Measurements from ENCODE around the gene MEPCE.

The MEPCE gene

GRCh38 chr7:100398239-100398638 lies 31.4 kb upstream of the MEPCE start:
- no peak overlapping the region for H3K4me3 ChIP-seq (ENCODE audit: low read depth, low read length)
- POLR2A ChIA-PET, result no interaction called here
- no peaks in the 10 kb centered on the region for H3K4me1 ChIP-seq (ENCODE audit: control insufficient read depth, insufficient read depth, low read length)
- H3K27ac ChIP-seq (ENCODE audit: extremely low read depth, low read depth, low read length), result no peak overlapping the region
- H3K36me3 ChIP-seq (ENCODE audit: control insufficient read depth in 2 of 2, insufficient read depth in 1 of 2, low read length in 2 of 2), result no peaks in the 10 kb centered on the region
- CTCF ChIA-PET, result interaction anchor here (0.9 to 3.7 kb wide), 2 partner anchors 9 to 22 kb away, joined by 3 to 13 read pairs; no protein-coding TSS in a partner anchor
- TF ChIP-seq ZNF341 (tag by site-specific recombination; IDR thresholded peaks at IDR 0.05; ENCODE audit: low read depth), result peak; percentile 61; the same call in 1 of the 2 replicates
- peak; percentile 33; the same call in 1 of the 2 replicates for TF ChIP-seq ZBTB17 (tag by site-specific recombination; IDR thresholded peaks at IDR 0.05)
- TF ChIP-seq IKZF3 (tag by site-specific recombination; IDR thresholded peaks at IDR 0.05), result no peak
- peak; percentile 65; the same call in 1 of the 2 replicates for TF ChIP-seq PRDM1 (tag by site-specific recombination; IDR thresholded peaks at IDR 0.05)
- H3K9me3 ChIP-seq (ENCODE audit: control insufficient read depth, insufficient read depth, low read depth, low read length), result no peaks in the 10 kb centered on the region

DNA sequence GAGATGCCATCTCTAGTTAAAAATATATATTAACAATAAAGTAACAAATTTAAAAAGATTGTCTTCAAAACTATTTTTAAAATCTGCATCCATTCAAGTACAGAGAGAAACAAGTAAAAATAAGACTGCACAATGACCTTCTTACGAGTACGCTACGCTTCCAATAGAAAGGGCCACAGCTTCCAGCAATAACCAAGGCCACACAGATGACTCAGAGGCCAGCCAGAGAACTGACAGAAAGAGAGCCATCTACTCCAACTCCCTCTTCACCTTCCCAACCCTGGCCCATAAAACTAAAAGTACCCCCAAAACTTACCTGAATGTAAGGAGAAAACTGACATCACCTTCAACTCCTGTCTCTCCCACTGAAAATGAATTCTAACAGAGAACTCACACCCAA lies 29.6 kb upstream of the MEPCE start:
- no peaks in the 10 kb centered on the region for H3K4me1 ChIP-seq (ENCODE audit: control insufficient read depth, insufficient read depth, low read length)
- no peak overlapping the region for H3K27ac ChIP-seq (ENCODE audit: extremely low read depth, low read depth, low read length)
- POLR2A ChIA-PET, result no interaction called here
- CTCF ChIA-PET, result interaction anchor here (0.6 kb wide), 3 partner anchors 131 to 430 kb away, joined by 3 to 4 read pairs (median 3); no protein-coding TSS in a partner anchor
- TF ChIP-seq, protein P1, sequence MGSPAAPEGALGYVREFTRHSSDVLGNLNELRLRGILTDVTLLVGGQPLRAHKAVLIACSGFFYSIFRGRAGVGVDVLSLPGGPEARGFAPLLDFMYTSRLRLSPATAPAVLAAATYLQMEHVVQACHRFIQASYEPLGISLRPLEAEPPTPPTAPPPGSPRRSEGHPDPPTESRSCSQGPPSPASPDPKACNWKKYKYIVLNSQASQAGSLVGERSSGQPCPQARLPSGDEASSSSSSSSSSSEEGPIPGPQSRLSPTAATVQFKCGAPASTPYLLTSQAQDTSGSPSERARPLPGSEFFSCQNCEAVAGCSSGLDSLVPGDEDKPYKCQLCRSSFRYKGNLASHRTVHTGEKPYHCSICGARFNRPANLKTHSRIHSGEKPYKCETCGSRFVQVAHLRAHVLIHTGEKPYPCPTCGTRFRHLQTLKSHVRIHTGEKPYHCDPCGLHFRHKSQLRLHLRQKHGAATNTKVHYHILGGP (tag by site-specific recombination; IDR thresholded peaks at IDR 0.05), result no peak
- no peak for TF ChIP-seq ZNF626 (tag by site-specific recombination; IDR thresholded peaks at IDR 0.05)
- TF ChIP-seq ZNF26 (tag by site-specific recombination; IDR thresholded peaks at IDR 0.05), result no peak
- TF ChIP-seq ZNF521 (tag by site-specific recombination; IDR thresholded peaks at IDR 0.05), result no peak
- no peak for TF ChIP-seq ZFP37 (tag by site-specific recombination; IDR thresholded peaks at IDR 0.05)
- TF ChIP-seq ZNF416 (tag by site-specific recombination; IDR thresholded peaks at IDR 0.05), result no peak
- no peak for TF ChIP-seq ZNF530 (tag by site-specific recombination; IDR thresholded peaks at IDR 0.05; ENCODE audit: low read depth)
- no peak for TF ChIP-seq ZNF701 (tag by site-specific recombination; IDR thresholded peaks at IDR 0.05)
- TF ChIP-seq ZNF473 (tag by site-specific recombination; IDR thresholded peaks at IDR 0.05), result no peak
- TF ChIP-seq ZNF274 (IDR thresholded peaks at IDR 0.05; ENCODE audit: low read length), result no peak
- TF ChIP-seq ZNF274 (tag by site-specific recombination; IDR thresholded peaks at IDR 0.05; ENCODE audit: borderline replicate concordance), result no peak
- TF ChIP-seq ZIC2 (tag by site-specific recombination; IDR thresholded peaks at IDR 0.05), result no peak
- TF ChIP-seq REPIN1 (tag by site-specific recombination; IDR thresholded peaks at IDR 0.05; ENCODE audit: low read depth), result no peak
- no peak for TF ChIP-seq ZNF677 (tag by site-specific recombination; IDR thresholded peaks at IDR 0.05)
- TF ChIP-seq ZBTB48 (tag by site-specific recombination; IDR thresholded peaks at IDR 0.05), result no peak
- TF ChIP-seq ZNF623 (tag by site-specific recombination; IDR thresholded peaks at IDR 0.05), result no peak
- no peak for TF ChIP-seq ZBTB1 (tag by site-specific recombination; IDR thresholded peaks at IDR 0.05)
- no peak for TF ChIP-seq ZNF302 (tag by site-specific recombination; IDR thresholded peaks at IDR 0.05; ENCODE audit: low read depth)
- no peak for TF ChIP-seq ZNF830 (tag by site-specific recombination; IDR thresholded peaks at IDR 0.05; ENCODE audit: low read depth)
- TF ChIP-seq, protein P2, sequence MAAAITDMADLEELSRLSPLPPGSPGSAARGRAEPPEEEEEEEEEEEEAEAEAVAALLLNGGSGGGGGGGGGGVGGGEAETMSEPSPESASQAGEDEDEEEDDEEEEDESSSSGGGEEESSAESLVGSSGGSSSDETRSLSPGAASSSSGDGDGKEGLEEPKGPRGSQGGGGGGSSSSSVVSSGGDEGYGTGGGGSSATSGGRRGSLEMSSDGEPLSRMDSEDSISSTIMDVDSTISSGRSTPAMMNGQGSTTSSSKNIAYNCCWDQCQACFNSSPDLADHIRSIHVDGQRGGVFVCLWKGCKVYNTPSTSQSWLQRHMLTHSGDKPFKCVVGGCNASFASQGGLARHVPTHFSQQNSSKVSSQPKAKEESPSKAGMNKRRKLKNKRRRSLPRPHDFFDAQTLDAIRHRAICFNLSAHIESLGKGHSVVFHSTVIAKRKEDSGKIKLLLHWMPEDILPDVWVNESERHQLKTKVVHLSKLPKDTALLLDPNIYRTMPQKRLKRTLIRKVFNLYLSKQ (tag by site-specific recombination; IDR thresholded peaks at IDR 0.05; ENCODE audit: borderline replicate concordance), result no peak
- no peaks in the 10 kb centered on the region for H3K36me3 ChIP-seq (ENCODE audit: control insufficient read depth in 2 of 2, insufficient read depth in 1 of 2, low read length in 2 of 2)
- no peak overlapping the region for H3K4me3 ChIP-seq (ENCODE audit: low read depth, low read length)
- no peaks in the 10 kb centered on the region for H3K9me3 ChIP-seq (ENCODE audit: control insufficient read depth, insufficient read depth, low read depth, low read length)

All from HEK293 (cell line).